DMS79 (cell line): ENCODE measurements around the gene PEX3.

Experiments
- DNase-seq: peaks from one replicate; lab custom pipeline; 2025; lab: John Stamatoyannopoulos, UW

Gene PEX3

GRCh38 chr6:143539734-143540133 lies 89.1 kb downstream of the PEX3 start:
- no peak for DNase-seq

GRCh38 chr6:143540192-143540591 lies 89.6 kb downstream of the PEX3 start:
- no peak for DNase-seq
